Adrenal gland (tissue), 5 donors: ENCODE results near the gene ABHD10.

Experiments used
- CTCF ChIP-seq, 6 experiments: fragments of 450-650 bp in 4 of 6; fragments of 200-600 bp in 2 of 6; sonication (generic) in 1 of 6; IDR thresholded peaks; 1 replicate in 5 of 6; 2 replicates in 1 of 6; pipeline versions ENCODE4 v1.5.1 to v1.8.0; 2016 to 2021; ENCODE audit warnings: antibody characterized with exemption in 6 of 6, mild to moderate bottlenecking in 2 of 6, moderate library complexity in 1 of 6
- POLR2A ChIP-seq, 2 donors: fragments of 450-650 bp; IDR thresholded peaks; one replicate each; pipeline ENCODE4 v1.6.1; 2017; ENCODE audit warnings: antibody characterized with exemption in 2 of 2, mild to moderate bottlenecking in 2 of 2, moderate library complexity in 1 of 2
- donor health status: DM: no; HTN: no; CAD: no.

- TF ChIP-seq CTCF (IDR thresholded peaks at IDR 0.05) (no peak), POLR2A (IDR thresholded peaks at IDR 0.05) (no peak)
Measured at GRCh38 chr3:112027142-112027541, 48.3 kb downstream of the ABHD10 start.
